ENCODE measurements around the gene MRGPRG.

MRGPRG gene

GRCh38 chr11:3225826-3226750 is 7.5 kb upstream of the MRGPRG start:
- no peak for DNase-seq

GRCh38 chr11:3225159-3225758 is 6.6 kb upstream of the MRGPRG start:
- no peak for DNase-seq

GRCh38 chr11:3224401-3225057 is 5.9 kb upstream of the MRGPRG start:
- no peak for DNase-seq

GRCh38 chr11:3223932-3224381 is 5.3 kb upstream of the MRGPRG start:
- no peak for DNase-seq

- DNase-seq, result no peak
Observed at GRCh38 chr11:3222941-3223915, 4.6 kb upstream of the MRGPRG start.

GRCh38 chr11:3222003-3222855 is 3.6 kb upstream of the MRGPRG start:
- DNase-seq, result no peak

GRCh38 chr11:3221408-3222002 is 2.9 kb upstream of the MRGPRG start:
- DNase-seq, result no peak

GRCh38 chr11:3220521-3221407 is 2.2 kb upstream of the MRGPRG start:
- DNase-seq, result no peak

- DNase-seq, result no peak
Observed at GRCh38 chr11:3220101-3220500, 1.5 kb upstream of the MRGPRG start.

GRCh38 chr11:3219281-3219892 is 774 bp upstream of the MRGPRG start:
- DNase-seq, result no peak

- DNase-seq, result no peak
Observed at GRCh38 chr11:3217818-3218482, 663 bp downstream of the MRGPRG start.

- no peak for DNase-seq
Observed at GRCh38 chr11:3216027-3216525, 2.5 kb downstream of the MRGPRG start.

- DNase-seq, result no peak
Observed at GRCh38 chr11:3215346-3216026, 3.1 kb downstream of the MRGPRG start.

GRCh38 chr11:3214420-3214699 is 4.3 kb downstream of the MRGPRG start:
- DNase-seq, result no peak

- no peak for DNase-seq
Observed at GRCh38 chr11:3213659-3214419, 4.8 kb downstream of the MRGPRG start.

GRCh38 chr11:3208272-3208671 is 10.3 kb downstream of the MRGPRG start:
- DNase-seq, result no peak

GRCh38 chr11:3207526-3208189 is 11.0 kb downstream of the MRGPRG start:
- DNase-seq, result no peak
